GM19351 (cell line): Measurements from ENCODE around the gene ARHGEF10L.

Experiments used
- ATAC-seq: cut with Tn5 transposase; IDR thresholded peaks from one replicate; pipeline ENCODE4 v1.9.1; 2021; ENCODE audit warnings: mild to moderate bottlenecking, moderate library complexity; ENCODE audit not compliant: unreplicated experiment

Gene ARHGEF10L

DNA sequence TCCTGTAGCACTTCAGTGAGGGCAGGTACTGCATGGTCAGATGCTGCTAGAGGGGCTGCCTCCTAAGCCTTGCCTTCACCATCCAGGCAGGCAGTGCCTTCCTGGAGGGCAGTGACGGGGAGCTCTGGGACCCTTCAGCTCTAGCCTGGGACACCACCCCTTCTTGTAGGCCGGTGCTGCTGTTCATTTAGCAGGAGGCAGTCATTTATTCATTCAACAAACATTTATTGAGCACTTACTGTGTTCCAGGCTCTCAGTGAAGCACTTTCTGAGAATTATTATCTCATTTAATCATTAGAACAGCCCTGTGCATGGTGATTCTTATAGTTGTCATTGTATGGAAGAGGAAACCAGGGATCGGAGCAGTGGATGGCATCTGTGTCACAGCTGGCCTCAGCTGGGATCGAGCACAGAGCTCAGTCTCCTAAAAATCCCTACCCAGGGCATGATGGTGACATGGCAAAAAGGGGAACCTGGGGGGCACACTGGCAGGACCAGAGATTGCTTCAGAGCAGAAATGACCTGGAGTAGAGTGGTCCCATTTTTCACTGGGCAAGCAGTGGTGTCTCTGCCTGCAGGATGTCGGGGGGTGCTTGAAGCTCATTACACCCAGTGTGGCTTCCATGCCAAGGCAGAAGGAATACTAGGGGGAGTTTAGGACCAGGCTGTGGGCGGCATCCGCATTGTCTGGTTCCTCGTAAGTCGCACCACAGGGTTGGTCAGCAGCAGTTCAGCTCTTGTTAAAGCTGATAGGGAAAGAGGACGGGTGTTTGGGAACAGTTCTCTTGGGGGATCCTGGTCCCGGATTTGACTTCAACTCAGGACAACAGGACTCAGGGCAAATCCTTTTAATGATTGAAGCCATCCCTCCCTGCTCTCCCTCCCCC is 28.8 kb downstream of the ARHGEF10L start:
- ATAC-seq = no peak

DNA sequence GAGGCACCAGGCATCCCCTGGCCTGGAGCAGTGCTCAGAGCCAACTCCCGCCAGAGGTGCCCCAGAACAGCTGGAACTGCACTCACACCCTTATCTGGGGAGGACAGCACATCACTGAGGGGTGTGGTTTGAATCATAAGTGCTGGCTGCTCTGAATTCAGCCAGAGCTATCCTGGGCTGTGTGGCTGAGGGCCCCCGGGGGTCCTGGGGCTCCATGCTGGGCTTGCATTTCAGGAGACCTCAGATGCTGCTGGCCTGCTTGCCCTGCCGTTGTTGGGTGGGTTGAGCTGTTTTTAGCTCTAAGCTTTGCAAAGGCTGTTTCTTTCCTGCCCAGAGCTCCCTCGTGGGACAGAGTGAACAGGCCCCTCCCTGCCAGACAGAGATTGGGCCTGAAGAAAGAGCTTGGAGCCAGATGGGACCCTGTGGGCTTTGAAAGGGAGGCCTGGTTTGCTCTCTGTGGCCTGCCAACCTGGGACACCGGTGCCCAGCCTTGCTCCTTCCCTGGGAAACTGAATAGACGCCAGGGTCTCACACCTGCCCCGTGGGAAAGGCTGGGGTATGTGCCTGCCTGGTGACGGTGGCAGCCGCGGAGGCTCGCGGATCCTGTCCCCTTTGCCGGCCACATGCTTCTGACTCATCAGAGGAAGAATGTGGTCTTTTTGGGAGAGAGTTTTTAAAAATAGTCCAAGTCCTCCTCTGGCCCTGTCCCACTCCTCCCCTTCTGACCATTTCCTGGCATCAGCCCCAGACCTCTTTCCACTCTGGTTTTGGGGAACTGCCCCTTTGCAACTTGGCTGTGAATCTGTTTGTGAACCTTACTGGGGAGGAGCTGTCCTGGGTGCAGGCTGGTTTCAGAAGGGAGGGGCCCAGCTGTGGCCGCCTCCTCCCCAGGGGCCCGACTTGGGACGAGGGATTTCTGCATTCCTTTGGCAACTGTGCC is 30.0 kb downstream of the ARHGEF10L start:
- no peak for ATAC-seq

DNA sequence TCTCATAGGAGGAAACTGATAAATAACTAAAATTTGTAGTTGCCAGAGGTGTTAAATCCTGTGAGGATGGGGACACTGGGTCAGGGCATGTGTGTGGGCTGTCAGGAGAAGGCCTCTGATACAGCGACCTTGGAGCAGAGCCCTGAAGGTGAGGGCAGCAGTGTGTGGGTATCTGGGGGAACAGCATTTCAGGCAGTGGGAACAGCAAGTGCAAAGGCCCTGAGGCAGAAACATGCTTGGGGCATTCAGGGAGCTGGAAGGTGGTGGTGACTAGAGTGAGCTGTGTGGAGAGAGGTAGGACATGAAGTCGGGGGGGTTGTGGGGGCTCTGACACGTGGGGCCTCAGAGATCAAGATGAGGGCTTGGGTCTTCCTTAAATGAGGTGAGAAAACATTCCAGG is 30.7 kb downstream of the ARHGEF10L start:
- no peak for ATAC-seq

DNA sequence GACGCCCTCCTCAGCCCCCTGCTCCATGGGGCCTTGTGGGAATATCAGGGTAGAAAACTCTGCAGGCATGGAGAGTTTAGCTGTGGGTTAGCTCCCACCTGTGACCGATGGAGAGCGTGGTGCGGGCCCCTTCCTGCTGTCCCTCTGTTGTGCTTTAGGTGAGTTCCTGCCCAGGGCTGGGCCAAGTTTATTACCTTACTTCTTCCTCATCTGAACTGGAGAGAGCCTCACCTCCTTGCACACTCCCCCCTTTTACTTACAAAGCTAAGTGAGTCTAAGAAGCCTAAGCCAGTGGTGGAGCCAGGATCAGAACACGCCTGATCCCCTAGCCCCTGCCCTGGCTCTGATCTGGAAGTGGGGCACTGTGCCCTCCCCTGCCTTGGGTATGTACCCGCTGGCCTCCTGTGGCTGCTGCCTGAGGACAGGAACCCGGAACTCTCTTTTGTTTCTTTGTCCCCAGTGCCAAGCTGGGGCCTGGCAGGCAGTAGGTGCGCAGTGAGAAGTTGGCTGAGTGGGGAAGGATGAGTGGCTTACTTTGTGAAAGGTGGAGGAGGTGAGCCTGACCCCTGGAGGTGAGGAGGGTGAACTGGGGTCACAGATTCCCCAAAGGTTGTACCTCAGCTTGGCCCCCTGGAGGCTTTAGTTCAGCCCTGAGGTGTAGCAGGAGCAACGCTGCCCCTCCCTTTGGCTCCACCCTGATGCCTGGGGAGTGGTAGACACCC is 32.9 kb downstream of the ARHGEF10L start:
- no peak for ATAC-seq

DNA sequence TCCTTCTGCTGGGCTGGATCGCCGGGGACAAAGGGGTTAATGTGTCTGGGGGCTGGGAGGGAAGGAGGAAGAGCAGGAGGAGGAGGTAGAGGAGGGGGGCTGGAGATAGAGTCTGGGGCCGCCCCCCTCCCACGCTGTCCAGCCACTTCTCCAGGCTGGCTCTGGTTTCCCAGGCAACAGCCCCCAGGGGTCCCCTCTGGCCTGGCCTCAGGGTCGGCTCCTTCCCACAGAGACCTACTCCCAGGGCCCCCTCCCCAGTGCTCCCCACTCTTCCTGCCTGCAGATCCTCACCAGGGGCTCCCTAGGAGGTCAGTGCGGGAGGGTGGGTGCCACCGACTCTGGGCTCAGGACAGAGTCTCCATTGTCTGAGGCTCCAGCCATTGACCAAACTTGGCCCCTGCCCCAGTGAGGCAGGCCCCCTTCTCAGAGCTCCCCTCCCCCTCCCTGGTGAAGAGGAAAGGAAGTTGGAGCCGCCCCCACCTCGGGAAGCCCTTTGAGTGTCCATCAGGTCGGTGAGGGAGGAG is 34.1 kb downstream of the ARHGEF10L start:
- no peak for ATAC-seq

DNA sequence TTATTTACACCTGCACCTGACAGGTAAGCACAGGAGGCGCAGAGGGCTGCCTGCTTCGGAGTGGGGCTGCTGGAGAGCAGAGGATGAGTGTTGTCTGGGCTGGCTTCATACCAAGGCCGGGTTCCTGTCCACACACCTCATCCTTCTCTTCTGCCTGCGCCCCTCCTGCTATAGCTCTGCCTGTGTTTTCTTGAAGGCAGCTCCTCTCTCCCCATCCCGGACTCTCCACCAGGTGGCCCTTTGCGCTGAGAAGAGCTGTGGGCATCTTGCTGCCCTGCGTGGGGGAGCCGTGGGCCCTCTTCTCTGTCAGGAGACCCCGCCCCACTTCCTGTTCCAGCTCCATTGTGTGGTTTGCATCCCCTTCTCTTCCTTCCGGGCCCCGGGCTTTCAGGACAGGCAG is 35.0 kb downstream of the ARHGEF10L start:
- ATAC-seq = no peak

DNA sequence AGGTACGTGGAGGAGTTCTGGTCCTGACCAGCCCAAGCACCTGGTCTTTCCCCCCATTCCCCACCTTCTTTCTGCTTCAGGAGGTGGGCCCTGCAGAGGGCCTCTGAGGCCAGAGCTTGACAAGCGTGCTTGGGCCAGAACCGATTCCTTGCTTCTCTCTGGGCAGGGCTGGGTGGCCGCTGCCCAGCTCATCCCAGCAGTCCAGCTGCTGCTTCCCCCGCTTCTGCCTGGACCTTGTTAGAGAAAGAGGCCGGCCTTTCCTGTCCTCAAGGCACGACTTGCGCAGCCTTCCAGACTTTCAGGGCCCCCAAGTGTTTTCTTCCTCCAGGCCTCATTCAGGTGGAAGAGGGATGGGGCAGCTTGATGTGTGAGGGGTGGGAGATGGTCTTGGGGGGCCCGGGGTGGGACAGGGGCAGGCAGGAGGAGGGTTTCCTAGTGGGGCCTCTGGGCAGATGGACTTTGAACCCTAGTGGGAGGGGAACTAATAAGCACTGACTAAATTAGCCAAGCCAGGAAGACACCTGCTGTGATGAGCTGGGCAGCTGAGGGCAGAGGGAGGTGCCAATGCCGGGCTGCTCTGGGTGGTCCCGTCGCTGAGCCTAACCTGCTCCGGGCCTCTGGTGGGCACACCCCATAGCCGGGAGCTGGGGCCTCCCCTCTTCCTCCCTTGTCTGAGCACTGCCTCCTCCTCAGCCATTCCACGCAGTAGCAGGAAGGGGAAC is 36.5 kb downstream of the ARHGEF10L start:
- no peak for ATAC-seq

DNA sequence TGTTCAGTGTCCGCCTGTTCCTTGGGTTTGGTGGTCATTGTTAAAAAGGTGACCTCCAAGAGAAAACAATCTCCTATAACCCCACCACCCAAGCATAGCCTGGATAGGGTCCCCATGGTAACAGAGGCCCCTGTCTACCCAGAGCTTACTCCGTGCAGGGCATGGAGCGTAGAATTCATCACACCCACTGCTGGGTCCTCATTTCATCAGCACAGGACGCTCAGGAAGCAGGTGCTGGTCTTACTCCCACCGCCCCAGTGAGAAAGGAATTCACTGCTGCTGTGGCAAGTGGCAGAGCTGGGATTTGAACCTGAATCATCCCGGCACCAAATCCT is 37.0 kb downstream of the ARHGEF10L start:
- no peak for ATAC-seq

DNA sequence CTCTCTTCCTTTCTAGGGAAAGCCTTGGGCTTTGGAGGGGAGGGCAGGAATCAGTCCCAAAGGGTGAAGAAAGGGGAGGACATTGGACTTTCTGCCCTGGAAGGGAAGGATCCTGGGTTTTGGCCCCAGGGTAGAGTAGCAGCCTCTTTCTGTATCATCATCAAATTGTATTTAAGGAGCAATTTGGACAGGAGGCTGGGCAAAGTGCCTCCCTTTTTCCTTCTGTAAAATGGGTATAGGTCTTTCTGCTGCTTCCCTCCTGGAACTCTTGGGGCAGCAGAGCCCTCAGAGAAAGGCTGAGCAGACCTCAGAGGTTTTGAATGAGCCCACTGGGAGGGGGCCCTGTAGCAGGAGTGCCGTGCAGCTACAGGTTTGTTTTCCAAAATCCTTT is 38.4 kb downstream of the ARHGEF10L start:
- no peak for ATAC-seq

DNA sequence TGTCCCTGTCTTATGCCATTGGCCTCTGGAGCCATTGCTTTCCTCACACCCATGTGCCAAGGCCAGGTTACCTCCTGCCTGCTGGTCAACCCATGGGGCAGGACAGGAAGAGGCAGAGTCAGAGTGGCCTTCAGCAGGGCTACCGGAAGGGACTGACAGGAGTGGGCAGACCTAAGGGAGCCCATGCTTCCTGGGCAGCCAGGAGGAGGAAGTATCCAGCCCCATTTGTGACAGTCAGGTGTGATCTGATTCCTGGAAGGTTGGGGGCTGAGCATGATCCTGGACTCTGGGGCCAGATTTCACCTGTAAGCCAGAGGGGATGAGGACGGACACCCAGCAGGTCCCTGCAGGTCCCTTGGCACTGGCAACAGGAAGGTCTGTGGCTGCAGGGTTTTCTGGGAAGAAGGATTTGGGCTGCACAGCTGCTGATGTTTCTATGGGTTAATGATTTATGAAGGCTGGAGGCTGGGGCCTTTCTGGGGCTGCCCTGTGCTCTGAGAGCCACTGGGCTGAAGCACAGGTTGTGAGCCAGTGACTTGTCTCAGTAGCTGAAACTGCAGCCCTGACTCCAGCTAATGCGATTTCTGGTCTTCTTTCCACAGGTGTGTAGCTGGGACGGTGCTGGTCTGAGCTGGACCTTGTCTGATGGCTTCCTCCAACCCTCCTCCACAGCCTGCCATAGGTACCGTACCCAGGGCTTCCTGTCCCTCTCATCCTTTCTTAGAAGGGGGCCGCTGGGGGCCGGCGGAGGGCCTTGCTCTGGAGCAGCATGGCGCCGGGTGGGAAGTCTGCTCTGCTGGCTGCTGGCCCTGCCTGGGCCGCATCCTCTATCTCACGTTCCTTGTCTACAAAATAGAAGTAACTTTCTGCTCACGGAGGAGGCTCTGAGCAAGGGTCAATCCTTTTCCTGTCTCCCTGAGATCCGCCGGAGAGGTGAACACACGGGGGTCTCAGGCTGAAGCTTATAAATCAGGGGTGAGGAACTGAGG is 40.7 kb downstream of the ARHGEF10L start:
- ATAC-seq = no peak

DNA sequence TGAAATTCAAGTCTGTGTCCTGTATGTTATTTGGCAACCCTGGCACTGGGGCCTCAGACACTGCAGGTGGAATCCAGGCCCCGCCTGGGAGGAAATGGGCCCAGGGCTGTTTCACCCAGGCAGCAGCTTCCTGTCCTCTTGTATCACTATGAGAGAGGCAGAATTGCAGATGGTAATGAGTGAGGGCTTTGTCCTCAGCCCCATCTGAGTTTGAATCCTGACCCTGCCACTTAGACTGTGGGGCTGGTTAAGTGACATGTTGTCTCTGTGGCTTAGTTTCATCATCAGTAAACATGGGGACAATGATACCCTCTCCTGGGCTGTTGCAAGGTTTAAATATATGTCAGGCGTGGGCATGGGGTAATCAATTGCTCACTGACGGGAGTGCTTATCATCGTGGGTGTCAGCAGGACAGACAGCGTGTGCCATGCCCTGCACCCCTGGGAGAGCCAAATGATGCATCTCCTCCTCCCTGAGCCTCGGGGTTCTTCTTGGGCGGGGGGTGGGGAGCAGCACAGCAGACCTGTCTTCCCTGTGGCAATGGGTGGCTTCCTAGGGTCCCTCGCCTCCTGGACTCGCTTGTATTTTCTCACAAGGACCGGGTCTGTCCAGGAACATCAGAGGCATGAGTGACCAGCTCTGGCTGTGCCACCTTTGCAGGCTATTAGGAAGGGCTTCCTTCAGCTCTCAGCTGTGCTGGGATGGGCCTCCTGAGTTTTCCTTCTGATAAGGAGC is 42.1 kb downstream of the ARHGEF10L start:
- no peak for ATAC-seq

DNA sequence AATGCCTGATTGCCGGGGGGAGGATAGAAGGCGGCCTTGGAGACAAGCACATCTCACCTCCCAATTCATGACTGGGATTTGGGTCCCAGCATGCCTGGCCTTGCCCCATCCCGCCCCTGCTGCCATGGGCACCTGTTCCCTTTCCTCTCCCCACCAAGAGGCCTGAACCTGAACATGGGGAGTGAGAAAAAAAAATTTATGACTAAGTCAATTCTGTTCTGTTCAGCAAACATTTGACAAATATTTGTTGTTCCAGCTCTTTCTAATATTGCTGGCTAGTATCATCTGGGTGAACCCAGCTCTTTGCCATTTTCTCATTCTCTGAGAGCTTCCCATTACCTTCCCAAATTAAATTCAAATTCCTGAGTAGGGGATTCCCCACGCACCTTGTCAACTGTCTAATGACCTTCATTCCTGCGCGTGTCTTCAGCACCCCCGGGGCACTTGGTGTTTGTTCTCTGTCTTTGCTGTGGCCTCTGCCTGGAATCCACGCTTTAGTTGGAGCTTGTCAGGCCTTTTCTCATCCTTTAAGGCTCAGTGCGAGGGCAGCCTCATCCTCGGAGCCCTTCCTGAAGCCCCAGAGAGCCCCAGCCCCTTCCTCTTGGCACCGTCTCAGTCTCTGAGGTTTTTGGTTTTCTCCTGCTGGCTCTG is 42.8 kb downstream of the ARHGEF10L start:
- ATAC-seq = no peak

DNA sequence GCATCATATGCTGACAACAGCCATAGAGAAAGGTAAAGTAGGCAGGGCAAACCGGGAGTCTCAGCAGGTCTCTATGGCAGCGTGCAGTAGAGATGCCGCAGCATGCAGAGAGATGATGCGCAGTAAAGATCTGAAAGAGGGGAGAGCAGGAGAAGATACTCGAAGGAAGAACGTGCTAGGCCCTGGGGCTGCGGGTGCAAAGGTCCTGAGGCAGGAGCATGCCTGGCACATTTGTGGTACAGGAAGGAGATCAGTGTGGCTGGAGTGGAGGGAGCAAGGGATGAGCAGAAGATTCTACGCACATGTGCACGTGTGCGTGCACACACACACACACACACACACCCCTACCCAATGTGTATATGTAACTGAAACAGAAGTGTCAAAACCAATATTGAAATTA is 45.0 kb downstream of the ARHGEF10L start:
- no peak for ATAC-seq

DNA sequence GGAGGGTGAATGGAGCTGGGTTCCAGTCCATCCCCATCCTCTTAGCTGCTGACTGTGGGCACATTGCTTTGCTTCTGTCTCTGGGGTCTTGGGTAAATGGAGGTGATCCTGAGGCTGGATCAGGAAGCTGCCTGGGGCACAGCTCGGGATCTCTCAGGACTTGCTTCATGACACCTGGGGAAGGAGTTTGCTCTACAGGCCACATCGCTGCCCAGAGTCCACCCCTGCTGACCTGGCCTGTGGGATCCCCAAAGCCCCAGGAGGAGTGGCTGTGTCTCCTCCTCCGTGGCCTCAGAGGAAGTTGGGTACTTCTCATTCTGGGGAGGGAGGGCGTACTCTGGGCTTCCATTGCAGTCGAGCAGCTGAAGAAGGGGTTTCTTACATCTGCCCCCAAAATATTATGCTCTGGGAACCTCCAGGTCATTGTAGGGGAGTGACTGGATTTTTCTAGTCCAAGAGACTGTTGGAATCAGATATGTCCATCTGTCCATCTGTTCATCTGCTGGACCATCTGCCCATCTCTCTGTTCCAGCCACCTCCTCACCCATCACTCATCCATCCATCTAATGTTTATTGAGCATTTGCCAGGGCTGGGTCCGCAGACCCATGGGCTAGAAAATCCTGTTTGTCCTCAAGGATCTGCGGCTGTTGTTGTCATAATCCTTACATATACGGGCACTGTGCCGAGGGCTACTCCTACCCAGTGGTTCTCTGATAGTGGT is 45.9 kb downstream of the ARHGEF10L start:
- ATAC-seq = no peak

DNA sequence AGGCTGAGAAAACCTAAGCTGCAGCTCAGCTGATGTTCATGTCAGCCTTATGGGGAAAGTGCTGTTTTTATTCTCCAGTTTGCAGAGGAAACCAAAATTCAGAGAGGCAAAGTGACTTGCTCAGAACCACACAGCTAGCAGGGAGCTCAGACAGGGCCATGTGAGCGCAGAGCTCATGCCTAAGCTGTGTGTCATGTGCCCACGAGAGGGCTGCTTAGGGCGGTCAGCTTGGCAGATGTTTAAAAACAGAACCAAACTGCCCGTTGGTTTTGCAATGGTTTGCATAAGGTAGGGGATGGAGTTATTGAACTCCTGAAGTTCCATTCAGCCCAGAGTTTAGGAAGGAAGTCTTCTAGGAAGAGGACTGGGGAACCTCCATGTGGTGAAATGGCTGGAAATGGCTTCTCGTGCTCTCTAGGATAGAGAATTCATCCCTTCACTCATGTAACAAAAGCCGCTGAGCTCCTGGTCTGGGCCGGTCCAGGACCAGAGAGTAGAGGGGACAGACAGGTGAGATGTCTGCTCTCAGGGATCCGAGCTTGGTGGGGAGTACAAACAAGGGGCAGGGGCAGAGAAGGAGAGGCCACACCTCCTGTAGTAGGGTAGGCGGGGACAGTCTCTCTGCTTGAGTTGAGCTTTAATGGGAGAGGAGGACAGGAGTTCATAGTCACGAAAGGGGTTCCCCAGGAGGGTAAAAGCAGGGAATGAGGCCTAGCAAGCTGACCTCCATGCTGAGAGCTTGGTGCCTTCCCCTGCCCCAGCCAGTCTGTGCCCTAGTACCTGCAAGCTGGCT is 46.9 kb downstream of the ARHGEF10L start:
- no peak for ATAC-seq

DNA sequence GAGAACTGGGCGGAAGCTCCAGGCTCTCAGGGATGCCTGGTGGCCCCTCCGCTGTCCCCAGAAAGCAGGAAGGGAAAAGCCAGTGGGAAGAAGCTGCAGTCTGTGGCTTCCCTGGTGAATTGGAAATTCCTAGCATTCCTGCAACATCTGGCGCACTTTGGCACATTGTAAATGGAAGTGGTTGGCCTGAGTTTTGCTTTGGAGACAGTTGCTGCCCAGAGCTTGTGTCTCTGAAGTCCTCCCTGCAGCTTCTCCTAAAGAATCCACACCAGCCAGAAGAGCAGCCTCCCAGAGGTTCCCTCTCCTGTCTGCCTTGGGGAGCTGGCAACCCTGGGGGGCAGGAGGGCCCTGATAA is 48.2 kb downstream of the ARHGEF10L start:
- no peak for ATAC-seq
